ENCODE measurements around the gene CUEDC1.

DNA sequence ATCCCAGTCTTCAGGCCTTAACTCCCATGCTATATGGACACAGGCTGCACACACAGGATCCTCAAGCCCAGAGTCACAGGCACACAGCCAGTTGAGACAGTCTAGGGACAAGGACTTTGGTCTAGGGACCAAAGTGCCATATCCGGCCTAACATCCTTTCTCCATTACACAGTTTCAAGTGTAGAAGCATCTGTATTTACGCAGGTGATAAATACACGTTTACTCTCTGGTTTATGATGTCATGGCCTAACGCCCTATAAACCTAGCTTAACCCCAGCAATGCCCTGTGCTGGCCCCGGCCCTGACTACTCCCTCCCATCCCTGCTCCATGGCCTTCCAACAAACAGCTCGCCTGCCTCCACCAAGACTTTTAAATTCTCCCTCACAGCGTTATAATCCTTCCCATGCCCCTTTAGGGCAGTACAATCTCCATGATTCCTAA is 17.1 kb downstream of the CUEDC1 start:
- TF ChIP-seq ZNF563 (CRISPR knock-in tag; IDR thresholded peaks at IDR 0.05) (no peak), POLR2A (IDR thresholded peaks at IDR 0.05; ENCODE audit: insufficient read depth in 1 of 2, low read depth in 2 of 2, low read length in 2 of 2) (no peak), ZNF34 (CRISPR knock-in tag; IDR thresholded peaks at IDR 0.05; ENCODE audit: borderline replicate concordance) (no peak), ARNT (IDR thresholded peaks at IDR 0.05) (no peak)
- TF ChIP-seq, protein P1, sequence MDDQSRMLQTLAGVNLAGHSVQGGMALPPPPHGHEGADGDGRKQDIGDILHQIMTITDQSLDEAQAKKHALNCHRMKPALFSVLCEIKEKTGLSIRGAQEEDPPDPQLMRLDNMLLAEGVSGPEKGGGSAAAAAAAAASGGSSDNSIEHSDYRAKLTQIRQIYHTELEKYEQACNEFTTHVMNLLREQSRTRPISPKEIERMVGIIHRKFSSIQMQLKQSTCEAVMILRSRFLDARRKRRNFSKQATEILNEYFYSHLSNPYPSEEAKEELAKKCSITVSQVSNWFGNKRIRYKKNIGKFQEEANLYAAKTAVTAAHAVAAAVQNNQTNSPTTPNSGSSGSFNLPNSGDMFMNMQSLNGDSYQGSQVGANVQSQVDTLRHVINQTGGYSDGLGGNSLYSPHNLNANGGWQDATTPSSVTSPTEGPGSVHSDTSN (CRISPR knock-in tag; IDR thresholded peaks at IDR 0.05; ENCODE audit: borderline replicate concordance): no peak

Measured in HepG2 (cell line).